ENCODE data around the gene RAB44.

GRCh38 chr6:36757206-36757605, 59.6 kb downstream of the RAB44 start:
- TF ChIP-seq CTCF (IDR thresholded peaks at IDR 0.05; ENCODE audit: poor library complexity) (no peak), EZH2phosphoT487 (IDR thresholded peaks at IDR 0.05; ENCODE audit: low read depth, severe bottlenecking, unreplicated experiment) (no peak)

Data from hepatocyte (in vitro differentiated cells).